Tibial nerve (tissue), 4 donors: Measurements from ENCODE around the gene SYNRG. TPM values are rescaled to one million over a fixed set of nuclear protein-coding genes. Genes with fewer than 3 reads are reported as not detected.

Source experiments
- DNase-seq, 2 donors: peaks; one replicate each; pipeline ENCODE4 v3.0.0-alpha.2; 2019; ENCODE audit warnings: low spot score in 2 of 2
- H3K27ac ChIP-seq, 4 donors: fragments of 200-600 bp; sonication (generic) in 3 of 4; one replicate each; pipeline ENCODE4 v1.5.1; 2017 to 2019; ENCODE audit warnings: mild to moderate bottlenecking in 1 of 4
- H3K27me3 ChIP-seq, 2 donors: fragments of 200-600 bp; sonication (generic) in 1 of 2; one replicate each; pipeline versions ENCODE4 v1.5.1 to v1.6.0; 2017 to 2019
- H3K36me3 ChIP-seq, 3 donors: fragments of 200-600 bp; sonication (generic); one replicate each; pipeline ENCODE4 v1.5.1; 2018 to 2019
- H3K4me1 ChIP-seq, 4 donors: fragments of 200-600 bp; sonication (generic) in 3 of 4; one replicate each; pipeline ENCODE4 v1.5.1; 2017 to 2019
- H3K4me3 ChIP-seq, 4 donors: fragments of 200-600 bp; sonication (generic) in 3 of 4; one replicate each; pipeline ENCODE4 v1.5.1; 2017 to 2019; ENCODE audit warnings: mild to moderate bottlenecking in 1 of 4, moderate library complexity in 1 of 4
- H3K9me3 ChIP-seq, 4 donors: fragments of 200-600 bp; sonication (generic) in 3 of 4; one replicate each; pipeline ENCODE4 v1.5.1; 2017 to 2019
- CTCF ChIP-seq, 5 experiments: fragments of 200-600 bp in 3 of 5; fragments of 450-650 bp in 2 of 5; sonication (generic) in 3 of 5; IDR thresholded peaks; one replicate each; pipeline ENCODE4 v1.5.1; 2016 to 2019; ENCODE audit warnings: antibody characterized with exemption in 5 of 5, mild to moderate bottlenecking in 3 of 5, moderate library complexity in 2 of 5
- EP300 ChIP-seq, 2 donors: sonication (generic); formaldehyde crosslinking; IDR thresholded peaks; one replicate each; pipeline ENCODE4 v1.6.1; 2017; ENCODE audit warnings: antibody characterized with exemption in 2 of 2, mild to moderate bottlenecking in 1 of 2
- POLR2A ChIP-seq, 2 donors: fragments of 450-650 bp; IDR thresholded peaks; one replicate each; pipeline ENCODE4 v1.6.1; 2017; ENCODE audit warnings: antibody characterized with exemption in 2 of 2, mild to moderate bottlenecking in 2 of 2, moderate library complexity in 2 of 2
- WGBS, 2 donors: methylation state at CpG; one replicate each; pipeline ENCODE4 v1.1.5; 2018; 5-methylcytosine and 5-hydroxymethylcytosine counted together
- total RNA-seq, 4 donors: library from RNA; depleted of rRNA; stranded (reverse); fragments of >200 nt; gene quantifications; one replicate each; pipeline ENCODE4 v1.1.0, GENCODE V29; 2016

SYNRG gene
- total RNA-seq, 4 donors from 2014 or later = 26.8 to 42.3 (median 31.1) TPM

DNA sequence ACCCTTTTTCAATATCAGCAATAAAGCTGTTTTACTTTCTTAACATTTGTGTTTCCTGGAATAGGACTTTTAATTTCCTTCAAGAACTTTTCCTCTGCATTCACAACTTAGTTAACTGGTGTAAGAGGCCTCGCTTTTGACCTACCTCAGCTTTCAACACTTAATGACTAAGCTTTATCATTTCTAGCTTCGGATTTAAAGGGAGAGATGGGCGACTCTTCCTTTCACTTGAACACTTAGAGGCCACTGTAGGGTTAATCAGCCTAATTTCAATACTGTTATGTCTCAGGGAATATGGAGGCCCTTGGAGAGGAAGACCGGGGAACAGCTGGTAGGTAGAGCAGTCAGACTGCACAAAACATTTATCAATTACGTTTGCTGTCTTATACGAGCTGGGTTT is 4.7 kb downstream of the SYNRG start:
- DNase-seq = no peak
- H3K9me3 ChIP-seq = no peaks in the 10 kb centered on the region
- WGBS, 2 donors = 86 to 88% methylated on average over 6 of the region's 6 CpGs
- H3K27me3 ChIP-seq = no peaks in the 10 kb centered on the region
- TF ChIP-seq CTCF (IDR thresholded peaks at IDR 0.05) (no peak), EP300 (IDR thresholded peaks at IDR 0.05) (no peak), POLR2A (IDR thresholded peaks at IDR 0.05) (no peak)
- peaks cover 0 to 20% (median 16%) of the 10 kb centered on the region in 4 donors for H3K4me1 ChIP-seq
- no peak overlapping the region for H3K27ac ChIP-seq
- peaks cover 0 to 17% (median 0%) of the 10 kb centered on the region in 3 donors for H3K36me3 ChIP-seq
- H3K4me3 ChIP-seq = no peak overlapping the region

DNA sequence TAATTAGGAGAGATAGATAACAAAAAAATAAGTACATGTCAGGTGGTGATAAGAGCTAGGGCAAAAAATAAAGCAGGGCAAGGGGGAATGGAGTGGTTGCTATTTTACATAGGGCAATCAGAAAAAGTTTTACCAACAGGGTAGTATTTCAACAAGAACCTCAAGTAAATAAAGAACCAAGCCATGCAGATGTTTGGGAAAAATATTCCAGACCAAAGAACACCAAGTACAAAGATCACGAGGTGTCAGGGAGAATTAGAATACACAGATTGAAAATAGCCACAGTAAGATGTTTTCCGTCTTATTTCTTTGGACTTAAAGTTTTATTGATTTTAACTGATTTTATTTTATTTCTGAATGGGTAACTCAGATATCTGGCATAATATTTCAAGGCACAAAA is 11.1 kb downstream of the SYNRG start:
- Histone ChIP-seq H3K4me3 (no peak overlapping the region), H3K9me3 (no peaks in the 10 kb centered on the region), H3K27ac (no peak overlapping the region), H3K4me1 (no peaks in the 10 kb centered on the region), H3K27me3 (no peaks in the 10 kb centered on the region), H3K36me3 (peaks cover 0 to 66% (median 10%) of the 10 kb centered on the region in 3 donors)
- no peak for DNase-seq
- WGBS, 2 donors = 86 to 90% methylated on average over 2 of the region's 2 CpGs
- TF ChIP-seq POLR2A (IDR thresholded peaks at IDR 0.05) = no peak
- TF ChIP-seq EP300 (IDR thresholded peaks at IDR 0.05) = no peak
- no peak for TF ChIP-seq CTCF (IDR thresholded peaks at IDR 0.05)

- 77 to 79% methylated on average over 6 of the region's 6 CpGs for WGBS, 2 donors
- Histone ChIP-seq H3K36me3 (peaks cover 0 to 55% (median 10%) of the 10 kb centered on the region in 3 donors), H3K4me1 (no peaks in the 10 kb centered on the region), H3K27ac (no peak overlapping the region), H3K27me3 (no peaks in the 10 kb centered on the region), H3K4me3 (no peak overlapping the region), H3K9me3 (no peaks in the 10 kb centered on the region)
- TF ChIP-seq CTCF (IDR thresholded peaks at IDR 0.05) (no peak), EP300 (IDR thresholded peaks at IDR 0.05) (no peak), POLR2A (IDR thresholded peaks at IDR 0.05) (no peak)
- DNase-seq = no peak
Observed at GRCh38 chr17:37592291-37592690, 16.9 kb downstream of the SYNRG start.

DNA sequence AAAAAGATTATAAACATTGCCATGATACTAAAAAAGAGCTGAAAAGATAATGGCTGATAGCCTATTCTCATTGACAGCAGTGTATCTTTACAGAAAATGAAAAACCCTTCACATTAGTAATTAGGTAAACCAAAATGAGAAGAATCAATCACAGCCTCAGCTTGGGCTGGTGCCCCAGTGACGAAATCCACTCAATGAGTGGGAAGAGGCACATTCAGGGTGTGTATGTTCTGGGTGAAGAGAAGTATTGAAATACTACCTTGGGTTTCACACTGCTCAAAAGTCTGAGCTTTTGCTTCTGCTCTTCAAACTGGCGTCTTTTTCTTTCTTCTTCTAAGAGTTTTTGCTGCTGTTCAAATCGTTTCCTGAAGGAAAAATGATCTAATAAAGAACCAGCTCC is 24.2 kb downstream of the SYNRG start:
- H3K4me1 ChIP-seq = no peaks in the 10 kb centered on the region
- H3K4me3 ChIP-seq = no peak overlapping the region
- no peaks in the 10 kb centered on the region for H3K27me3 ChIP-seq
- 87 to 92% methylated on average over 3 of the region's 3 CpGs for WGBS, 2 donors
- peaks cover 0 to 80% (median 3%) of the 10 kb centered on the region in 3 donors for H3K36me3 ChIP-seq
- DNase-seq = no peak
- no peak for TF ChIP-seq CTCF (IDR thresholded peaks at IDR 0.05)
- no peak for TF ChIP-seq EP300 (IDR thresholded peaks at IDR 0.05)
- no peak for TF ChIP-seq POLR2A (IDR thresholded peaks at IDR 0.05)
- H3K27ac ChIP-seq = no peak overlapping the region
- H3K9me3 ChIP-seq = no peaks in the 10 kb centered on the region

DNA sequence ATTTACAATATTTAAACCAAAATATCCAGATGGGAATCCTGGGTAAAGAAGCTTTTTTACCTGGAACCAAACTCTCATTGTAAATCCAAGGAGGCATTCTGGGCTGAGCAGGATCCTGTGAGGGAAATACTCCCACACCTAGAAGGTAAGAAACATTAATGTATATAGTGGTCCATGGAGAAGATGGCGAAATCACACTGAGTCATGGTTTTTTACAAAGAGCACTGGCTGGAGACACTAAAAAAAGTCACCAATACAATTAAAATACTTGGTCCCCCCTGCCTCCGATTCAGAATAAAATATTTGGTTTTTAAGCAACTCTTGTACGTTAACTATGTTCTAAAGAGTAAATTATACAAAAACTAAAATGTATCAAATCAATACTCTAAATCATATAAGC is 32.9 kb downstream of the SYNRG start:
- H3K4me1 ChIP-seq = no peaks in the 10 kb centered on the region
- H3K27ac ChIP-seq = no peak overlapping the region
- H3K4me3 ChIP-seq = no peak overlapping the region
- 92 to 94% methylated on average over 3 of the region's 3 CpGs for WGBS, 2 donors
- no peak for DNase-seq
- no peak for TF ChIP-seq POLR2A (IDR thresholded peaks at IDR 0.05)
- TF ChIP-seq CTCF (IDR thresholded peaks at IDR 0.05) = no peak
- no peak for TF ChIP-seq EP300 (IDR thresholded peaks at IDR 0.05)
- H3K27me3 ChIP-seq = no peaks in the 10 kb centered on the region
- H3K36me3 ChIP-seq = peaks cover 2 to 94% (median 5%) of the 10 kb centered on the region in 3 donors
- H3K9me3 ChIP-seq = peaks cover 0 to 16% (median 0%) of the 10 kb centered on the region in 4 donors
